B cell (primary cell): ENCODE results near the gene YBEY. TPM values are rescaled to one million over a fixed set of nuclear protein-coding genes. Genes with fewer than 3 reads are reported as not detected.

Experiments
- ATAC-seq: fragments of 200-7000 bp; cut with Tn5 transposase; one replicate; pipeline ENCODE4 v1.10.0; 2021; ENCODE audit warnings: low read depth, mild to moderate bottlenecking, moderate number of reproducible peaks, moderate library complexity
- CTCF ChIA-PET: fragments of 350-600 bp; sonication (Branson Sonifier 250); formaldehyde crosslinking; loops from one replicate; lab custom pipeline; 2021; ENCODE audit warnings: antibody characterized with exemption, inconsistent platforms; lab: Charles Lee
- POLR2A ChIA-PET: fragments of 350-600 bp; sonication (Branson Sonifier 250); formaldehyde crosslinking; loops from one replicate; lab custom pipeline; 2021; ENCODE audit warnings: antibody characterized with exemption; lab: Charles Lee
- DNase-seq: peaks from one replicate; pipeline ENCODE4 v3.0.0; 2013
- H2AFZ ChIP-seq: 2 replicates; pipeline ENCODE4 v1.6.1; 2012; ENCODE audit warnings: mild to moderate bottlenecking, low read depth, low read length; ENCODE audit not compliant: insufficient read depth, poor library complexity, severe bottlenecking
- H3K27ac ChIP-seq, 2 donors: 1 replicate in 1 of 2; 2 replicates in 1 of 2; pipeline ENCODE4 v1.5.1; 2012 to 2013; ENCODE audit warnings: low read length in 2 of 2, mild to moderate bottlenecking in 2 of 2, moderate library complexity in 1 of 2
- H3K27me3 ChIP-seq, 4 experiments: fragments of 200-600 bp in 1 of 4; sonication (generic) in 1 of 4; replicated peaks in 1 of 4; 1 replicate in 2 of 4; 2 replicates in 2 of 4; pipeline versions ENCODE4 v1.6.1 to v1.7.0; 2013 to 2016; ENCODE audit warnings: low read length in 3 of 4, mild to moderate bottlenecking in 2 of 4, mixed read lengths in 1 of 4, moderate library complexity in 1 of 4; ENCODE audit not compliant: insufficient read depth in 4 of 4, control insufficient read depth in 3 of 4; ENCODE audit errors: control extremely low read depth in 1 of 4
- H3K36me3 ChIP-seq, 2 experiments: replicated peaks in 1 of 2; 1 replicate in 1 of 2; 2 replicates in 1 of 2; pipeline versions ENCODE4 v1.6.1 to v1.7.1; 2013; ENCODE audit warnings: low read length in 1 of 2; ENCODE audit not compliant: insufficient read depth in 2 of 2, control insufficient read depth in 1 of 2; ENCODE audit errors: control extremely low read depth in 1 of 2, extremely low read depth in 1 of 2
- H3K4me1 ChIP-seq, 2 donors: fragments of 200-600 bp in 1 of 2; sonication (generic) in 1 of 2; 1 replicate in 1 of 2; 2 replicates in 1 of 2; pipeline versions ENCODE4 v1.5.1 to v1.6.1; 2013 to 2017; ENCODE audit warnings: low read length in 2 of 2; ENCODE audit not compliant: control insufficient read depth in 2 of 2, insufficient read depth in 2 of 2
- H3K4me2 ChIP-seq: replicated peaks from 2 replicates; pipeline ENCODE3; 2012; ENCODE audit warnings: mild to moderate bottlenecking, low read depth, low read length; ENCODE audit not compliant: poor library complexity, severe bottlenecking
- H3K4me3 ChIP-seq, 5 experiments: fragments of 200-600 bp in 1 of 5; sonication (generic) in 1 of 5; 1 replicate in 3 of 5; 2 replicates in 2 of 5; pipeline versions ENCODE4 v1.5.1 to v1.7.0; 2011 to 2016; ENCODE audit warnings: low read length in 4 of 5, mild to moderate bottlenecking in 4 of 5, low read depth in 2 of 5, control low read depth in 1 of 5, moderate library complexity in 1 of 5; ENCODE audit not compliant: insufficient read depth in 1 of 5; ENCODE audit errors: control extremely low read depth in 1 of 5, extremely low read depth in 1 of 5
- H3K79me2 ChIP-seq: fragments of 200-600 bp; sonication (generic); one replicate; pipeline ENCODE4 v1.6.0; 2016; ENCODE audit warnings: low read length; ENCODE audit not compliant: control insufficient read depth, insufficient read depth
- H3K9ac ChIP-seq: fragments of 200-600 bp; sonication (generic); 2 replicates; pipeline ENCODE4 v1.6.1; 2017; ENCODE audit warnings: mild to moderate bottlenecking, low read length, moderate library complexity
- H3K9me3 ChIP-seq, 3 donors: one replicate each; pipeline versions ENCODE4 v1.6.1 to v1.7.1; 2013; ENCODE audit warnings: low read length in 2 of 3; ENCODE audit not compliant: control insufficient read depth in 2 of 3, insufficient read depth in 1 of 3; ENCODE audit errors: control extremely low read depth in 1 of 3
- H4K20me1 ChIP-seq: 2 replicates; pipeline ENCODE4 v1.6.0; 2012; ENCODE audit warnings: mild to moderate bottlenecking, low read length; ENCODE audit not compliant: insufficient read depth, control insufficient read depth, poor library complexity, severe bottlenecking
- H3K27ac Mint-ChIP-seq: one replicate; pipeline ENCODE4 v1.8.0; 2021; ENCODE audit warnings: mixed read lengths
- H3K27me3 Mint-ChIP-seq: one replicate; pipeline ENCODE4 v1.8.0; 2021; ENCODE audit warnings: mixed read lengths
- H3K4me1 Mint-ChIP-seq: one replicate; pipeline ENCODE4 v1.8.0; 2021; ENCODE audit warnings: mixed read lengths
- H3K4me3 Mint-ChIP-seq: one replicate; pipeline ENCODE4 v1.8.0; 2021; ENCODE audit warnings: mixed read lengths
- H3K9me3 Mint-ChIP-seq: one replicate; pipeline ENCODE4 v1.8.0; 2022; ENCODE audit warnings: mixed read lengths; ENCODE audit not compliant: insufficient read depth
- CTCF ChIP-seq: fragments of 200-600 bp; IDR thresholded peaks from one replicate; pipeline ENCODE4 v1.8.0; 2022; ENCODE audit warnings: antibody characterized with exemption, mild to moderate bottlenecking
- EZH2 ChIP-seq: IDR thresholded peaks from 2 replicates; pipeline ENCODE4 v1.6.1; 2012; ENCODE audit warnings: borderline replicate concordance, low read depth, mild to moderate bottlenecking, moderate library complexity, low read length; ENCODE audit not compliant: insufficient read depth, poor library complexity, severe bottlenecking
- WGBS: methylation state at CpG from one replicate; pipeline ENCODE4 v1.1.5; 2013; ENCODE audit warnings: missing lambda C conversion rate; ENCODE audit not compliant: insufficient coverage; 5-methylcytosine and 5-hydroxymethylcytosine counted together
- intact Hi-C: fragments of 100-400 bp; cut with micrococcal nuclease; formaldehyde crosslinking; loops from one replicate; pipeline ENCODE4 v1.10.0; 2022
- polyA plus RNA-seq: library from polyadenylated mRNA; depleted of rRNA; stranded (reverse); fragments of >200 nt; gene quantifications from 2 replicates; pipeline ENCODE4 v1.2.3, GENCODE V29; 2012
- total RNA-seq, 2 donors: library from RNA; stranded (reverse); fragments of 120-200 nt in 1 of 2; gene quantifications; 1 replicate in 1 of 2; 2 replicates in 1 of 2; pipeline versions ENCODE4 v1.2.3 to v1.2.4, GENCODE V29; 2013 to 2022

YBEY gene
- total and polyA plus RNA-seq, 2 donors (not counting 1 experiment from before 2014, with no cell fraction given): 15.0 to 21.6 TPM

- no peak overlapping the region for H3K27ac Mint-ChIP-seq
- intact Hi-C loops: no loop called here
- CTCF ChIA-PET: no interaction called here
- Histone ChIP-seq H3K4me2 (no peak overlapping the region), H3K4me3 (no peak overlapping the region), H3K79me2 (peaks cover 50% of the 10 kb centered on the region), H4K20me1 (no peaks in the 10 kb centered on the region), H2AFZ (no peak overlapping the region), H3K9ac (no peak overlapping the region), H3K4me1 (no peaks in the 10 kb centered on the region), H3K27ac (no peak overlapping the region), H3K9me3 (no peaks in the 10 kb centered on the region), H3K36me3 (peaks cover 2 to 27% of the 10 kb centered on the region in 2 experiments), H3K27me3 (no peaks in the 10 kb centered on the region)
- H3K9me3 Mint-ChIP-seq: no peaks in the 10 kb centered on the region
- no peak overlapping the region for H3K4me3 Mint-ChIP-seq
- POLR2A ChIA-PET: no interaction called here
- TF ChIP-seq EZH2 (no peak), CTCF (no peak)
- WGBS: 96% methylated on average over 6 of the region's 8 CpGs
- H3K4me1 Mint-ChIP-seq: no peaks in the 10 kb centered on the region
- ATAC-seq (no peak), DNase-seq (no peak)
- no peaks in the 10 kb centered on the region for H3K27me3 Mint-ChIP-seq
Measured at GRCh38 chr21:46340998-46341397, 54.9 kb downstream of the YBEY start.

GRCh38 chr21:46344219-46344915 lies 58.2 kb downstream of the YBEY start:
- H3K4me2 ChIP-seq: no peak overlapping the region
- H3K4me3 ChIP-seq: no peak overlapping the region
- peaks cover 47% of the 10 kb centered on the region for H3K79me2 ChIP-seq
- DNase-seq (no peak), ATAC-seq (no peak)
- TF ChIP-seq EZH2 (no peak), CTCF (no peak)
- WGBS: 96% methylated on average over 19 of the region's 20 CpGs
- POLR2A ChIA-PET: no interaction called here
- intact Hi-C loops: no loop called here
- no peak overlapping the region for H2AFZ ChIP-seq
- no peaks in the 10 kb centered on the region for H3K9me3 ChIP-seq
- Mint-ChIP-seq H3K27ac (no peak overlapping the region), H3K4me1 (no peaks in the 10 kb centered on the region), H3K4me3 (no peak overlapping the region), H3K9me3 (no peaks in the 10 kb centered on the region), H3K27me3 (no peaks in the 10 kb centered on the region)
- H3K27me3 ChIP-seq: no peaks in the 10 kb centered on the region
- peaks cover 0 to 38% of the 10 kb centered on the region in 2 experiments for H3K36me3 ChIP-seq
- no peaks in the 10 kb centered on the region for H4K20me1 ChIP-seq
- no peak overlapping the region for H3K9ac ChIP-seq
- CTCF ChIA-PET: no interaction called here
- no peak overlapping the region for H3K27ac ChIP-seq
- H3K4me1 ChIP-seq: no peaks in the 10 kb centered on the region
